HEK293 (cell line): ENCODE results near the gene GCNT2.

Experiments used
- CTCF ChIA-PET: fragments of 350-600 bp; formaldehyde crosslinking; extraction: SDS; loops from one replicate; lab custom pipeline; 2021; ENCODE audit warnings: antibody characterized with exemption; lab: Yijun Ruan, JAX
- POLR2A ChIA-PET: fragments of 300-600 bp; formaldehyde crosslinking; extraction: SDS; loops from one replicate; lab custom pipeline; 2020; ENCODE audit warnings: antibody characterized with exemption, inconsistent platforms; lab: Yijun Ruan, JAX
- H3K27ac ChIP-seq: fragments of 200-500 bp; sonication (Bioruptor generic); 2 replicates; pipeline ENCODE4 v1.5.1; 2014; ENCODE audit warnings: low read depth, low read length, control low read depth, inconsistent platforms; ENCODE audit errors: extremely low read depth
- H3K36me3 ChIP-seq, 2 experiments: fragments of 200-500 bp in 1 of 2; sonication (Bioruptor generic) in 1 of 2; 1 replicate in 1 of 2; 2 replicates in 1 of 2; pipeline ENCODE4 v1.5.1; 2014 to 2017; ENCODE audit warnings: inconsistent platforms in 2 of 2, low read length in 2 of 2; ENCODE audit not compliant: control insufficient read depth in 2 of 2, insufficient read depth in 1 of 2
- H3K4me1 ChIP-seq: fragments of 200-500 bp; sonication (Bioruptor generic); 2 replicates; pipeline ENCODE4 v1.5.1; 2014; ENCODE audit warnings: mild to moderate bottlenecking, low read length, inconsistent platforms; ENCODE audit not compliant: control insufficient read depth, insufficient read depth
- H3K4me3 ChIP-seq: 2 replicates; pipeline ENCODE4 v1.5.1; 2011; ENCODE audit warnings: low read depth, mild to moderate bottlenecking, control low read depth, low read length, moderate library complexity
- H3K9me3 ChIP-seq: fragments of 200-500 bp; sonication (Bioruptor generic); 2 replicates; pipeline ENCODE4 v1.5.1; 2014; ENCODE audit warnings: low read depth, low read length, inconsistent platforms; ENCODE audit not compliant: control insufficient read depth, insufficient read depth
- BCL6B ChIP-seq: fragments of 450-650 bp; formaldehyde crosslinking; IDR thresholded peaks from 2 replicates; pipeline ENCODE4 v1.5.1; 2017; ENCODE audit warnings: missing biosample characterization, missing genetic modification characterization
- KLF10 ChIP-seq: fragments of 450-650 bp; IDR thresholded peaks from 2 replicates; pipeline ENCODE4 v1.5.1; 2018; ENCODE audit warnings: missing biosample characterization, mild to moderate bottlenecking, missing genetic modification characterization
- KLF9 ChIP-seq: fragments of 450-650 bp; formaldehyde crosslinking; IDR thresholded peaks from 2 replicates; pipeline ENCODE4 v1.5.1; 2016; ENCODE audit warnings: missing biosample characterization, missing genetic modification characterization, low read depth
- MYNN ChIP-seq: fragments of 450-650 bp; formaldehyde crosslinking; IDR thresholded peaks from 2 replicates; pipeline ENCODE4 v1.5.1; 2016; ENCODE audit warnings: missing biosample characterization, missing genetic modification characterization, borderline replicate concordance
- PRDM1 ChIP-seq: fragments of 450-650 bp; formaldehyde crosslinking; IDR thresholded peaks from 2 replicates; pipeline ENCODE4; 2016; ENCODE audit warnings: missing biosample characterization, missing genetic modification characterization
- TSHZ1 ChIP-seq: fragments of 450-650 bp; formaldehyde crosslinking; IDR thresholded peaks from 2 replicates; pipeline ENCODE4 v1.5.1; 2016; ENCODE audit warnings: missing biosample characterization, missing genetic modification characterization, borderline replicate concordance
- YY1 ChIP-seq: fragments of 450-650 bp; formaldehyde crosslinking; IDR thresholded peaks from 2 replicates; pipeline ENCODE4 v1.5.1; 2018; ENCODE audit warnings: missing biosample characterization, missing genetic modification characterization
- ZBTB48 ChIP-seq: fragments of 450-650 bp; formaldehyde crosslinking; IDR thresholded peaks from 2 replicates; pipeline ENCODE4 v1.5.1; 2016; ENCODE audit warnings: missing biosample characterization, missing genetic modification characterization
- ZBTB6 ChIP-seq: fragments of 450-650 bp; formaldehyde crosslinking; IDR thresholded peaks from 2 replicates; pipeline ENCODE4 v1.5.1; 2017; ENCODE audit warnings: missing biosample characterization, missing genetic modification characterization
- ZEB2 ChIP-seq: fragments of 450-650 bp; formaldehyde crosslinking; IDR thresholded peaks from 2 replicates; pipeline ENCODE4 v1.5.1; 2016; ENCODE audit warnings: missing biosample characterization, missing genetic modification characterization
- ZFP3 ChIP-seq: fragments of 450-650 bp; formaldehyde crosslinking; IDR thresholded peaks from 2 replicates; pipeline ENCODE4 v1.5.1; 2016; ENCODE audit warnings: low read depth, missing biosample characterization, missing genetic modification characterization
- ZFP37 ChIP-seq: fragments of 450-650 bp; formaldehyde crosslinking; IDR thresholded peaks from 2 replicates; pipeline ENCODE4 v1.5.1; 2016; ENCODE audit warnings: missing biosample characterization, missing genetic modification characterization
- ZNF10 ChIP-seq: fragments of 450-650 bp; formaldehyde crosslinking; IDR thresholded peaks from 2 replicates; pipeline ENCODE4 v1.5.1; 2017; ENCODE audit warnings: missing biosample characterization, missing genetic modification characterization
- ZNF132 ChIP-seq: fragments of 450-650 bp; formaldehyde crosslinking; IDR thresholded peaks from 2 replicates; pipeline ENCODE4 v1.5.1; 2017; ENCODE audit warnings: missing biosample characterization, missing genetic modification characterization, borderline replicate concordance
- ZNF184 ChIP-seq: fragments of 450-650 bp; IDR thresholded peaks from 2 replicates; pipeline ENCODE4 v1.5.1; 2018; ENCODE audit warnings: missing biosample characterization, mild to moderate bottlenecking, missing genetic modification characterization
- ZNF223 ChIP-seq: fragments of 450-650 bp; formaldehyde crosslinking; IDR thresholded peaks from 2 replicates; pipeline ENCODE4 v1.5.1; 2016; ENCODE audit warnings: missing biosample characterization, missing genetic modification characterization
- ZNF26 ChIP-seq: fragments of 450-650 bp; formaldehyde crosslinking; IDR thresholded peaks from 2 replicates; pipeline ENCODE4 v1.5.1; 2016; ENCODE audit warnings: missing biosample characterization, missing genetic modification characterization
- ZNF561 ChIP-seq: fragments of 450-650 bp; IDR thresholded peaks from 2 replicates; pipeline ENCODE4 v1.5.1; 2018; ENCODE audit warnings: missing biosample characterization, missing genetic modification characterization, borderline replicate concordance
- ZNF571 ChIP-seq: fragments of 450-650 bp; formaldehyde crosslinking; IDR thresholded peaks from 2 replicates; pipeline ENCODE4 v1.5.0; 2017; ENCODE audit warnings: missing biosample characterization, missing genetic modification characterization
- ZNF580 ChIP-seq: fragments of 450-650 bp; formaldehyde crosslinking; IDR thresholded peaks from 2 replicates; pipeline ENCODE4 v1.5.1; 2016; ENCODE audit warnings: missing biosample characterization, missing genetic modification characterization
- ZNF777 ChIP-seq: fragments of 450-650 bp; formaldehyde crosslinking; IDR thresholded peaks from 2 replicates; pipeline ENCODE4 v1.5.1; 2017; ENCODE audit warnings: missing biosample characterization, missing genetic modification characterization, borderline replicate concordance

Gene GCNT2

GRCh38 chr6:10585209-10585845 is 64.2 kb downstream of the GCNT2 start:
- Histone ChIP-seq H3K36me3 (no peaks in the 10 kb centered on the region), H3K27ac (no peak overlapping the region), H3K9me3 (no peaks in the 10 kb centered on the region), H3K4me1 (peaks cover 17% of the 10 kb centered on the region), H3K4me3 (no peak overlapping the region)
- CTCF ChIA-PET: no interaction called here
- POLR2A ChIA-PET: no interaction called here
- TF ChIP-seq KLF10 (tag by site-specific recombination): no peak

- ChIA-PET CTCF (no interaction called here), POLR2A (no interaction called here)
- H3K4me1 ChIP-seq: peaks cover 17% of the 10 kb centered on the region
Measured at GRCh38 chr6:10586302-10586701, 65.2 kb downstream of the GCNT2 start.

GRCh38 chr6:10587656-10588406 is 66.7 kb downstream of the GCNT2 start:
- Histone ChIP-seq H3K9me3 (no peaks in the 10 kb centered on the region), H3K4me1 (peaks cover 10% of the 10 kb centered on the region), H3K27ac (no peak overlapping the region), H3K4me3 (no peak overlapping the region), H3K36me3 (no peaks in the 10 kb centered on the region)
- POLR2A ChIA-PET: interaction anchor here (0.6 kb wide), 1 partner anchor 225 kb away, joined by 4 read pairs; no protein-coding TSS in a partner anchor
- CTCF ChIA-PET: interaction anchor here (0.7 kb wide), 1 partner anchor 19 kb away, joined by 3 read pairs; no protein-coding TSS in a partner anchor
- TF ChIP-seq ZFP3 (tag by site-specific recombination): no peak
- no peak for TF ChIP-seq MYNN (tag by site-specific recombination)
- no peak for TF ChIP-seq ZNF10
- no peak for TF ChIP-seq ZNF561 (tag by site-specific recombination)
- no peak for TF ChIP-seq PRDM1 (tag by site-specific recombination)
- no peak for TF ChIP-seq ZFP37
- TF ChIP-seq ZEB2 (tag by site-specific recombination): no peak
- no peak for TF ChIP-seq ZNF26 (tag by site-specific recombination)
- no peak for TF ChIP-seq ZBTB6 (tag by site-specific recombination)
- no peak for TF ChIP-seq KLF9 (tag by site-specific recombination)
- no peak for TF ChIP-seq BCL6B
- TF ChIP-seq ZNF132 (tag by site-specific recombination): no peak

More at GRCh38 chr6:10586302-10586701, 65.2 kb downstream of the GCNT2 start:
- H3K4me3 ChIP-seq: no peak overlapping the region
- H3K27ac ChIP-seq: no peak overlapping the region
- H3K9me3 ChIP-seq: no peaks in the 10 kb centered on the region
- TF ChIP-seq ZFP3 (tag by site-specific recombination) (no peak), ZNF580 (tag by site-specific recombination) (no peak), ZBTB48 (tag by site-specific recombination) (no peak), TSHZ1 (tag by site-specific recombination) (no peak), ZNF571 (tag by site-specific recombination) (no peak), ZNF777 (tag by site-specific recombination) (no peak), ZNF223 (no peak), YY1 (no peak), ZNF132 (tag by site-specific recombination) (no peak), ZNF184 (tag by site-specific recombination) (no peak)
- no peaks in the 10 kb centered on the region for H3K36me3 ChIP-seq
